CD4-positive, alpha-beta memory T cell (primary cell): ENCODE data around the gene CCDC185. TPM values are rescaled to one million over a fixed set of nuclear protein-coding genes. Genes with fewer than 3 reads are reported as not detected.
A peak's percentile ranks its signal among the peaks of the same experiment; 100 is the strongest.
"Not testable (repeated sequence)": the region's sequence is repeated elsewhere in the genome, so short reads cannot be mapped to it uniquely, and the experiment has no call there.

Source experiments
- CTCF ChIA-PET: fragments of 350-600 bp; sonication (Branson Sonifier 250); formaldehyde crosslinking; loops from one replicate; lab custom pipeline; 2021; ENCODE audit warnings: inconsistent platforms; ENCODE audit not compliant: partially characterized antibody; lab: Charles Lee
- POLR2A ChIA-PET: fragments of 350-600 bp; sonication (Branson Sonifier 250); formaldehyde crosslinking; loops from one replicate; lab custom pipeline; 2021; ENCODE audit not compliant: partially characterized antibody; lab: Charles Lee
- DNase-seq, 5 donors: peaks; one replicate each; pipeline versions ENCODE4 v3.0.0 to v3.0.0-alpha.2; 2020 to 2022; ENCODE audit warnings: mixed read lengths in 1 of 5
- H3K27ac ChIP-seq: one replicate; pipeline ENCODE4 v1.7.0; 2013; ENCODE audit warnings: low read depth, low read length
- H3K27me3 ChIP-seq: 2 replicates; pipeline ENCODE4 v1.7.0; 2013; ENCODE audit warnings: mild to moderate bottlenecking, low read length, moderate library complexity; ENCODE audit not compliant: insufficient read depth
- H3K36me3 ChIP-seq: 2 replicates; pipeline ENCODE4 v1.7.0; 2013; ENCODE audit warnings: mild to moderate bottlenecking, low read length, moderate library complexity; ENCODE audit not compliant: insufficient read depth
- H3K4me1 ChIP-seq: 2 replicates; pipeline ENCODE4 v1.7.0; 2013; ENCODE audit warnings: mild to moderate bottlenecking, low read length, moderate library complexity; ENCODE audit not compliant: insufficient read depth
- H3K4me3 ChIP-seq, 2 donors: one replicate each; pipeline ENCODE4 v1.7.0; 2013; ENCODE audit warnings: low read length in 2 of 2, mild to moderate bottlenecking in 1 of 2
- H3K9me3 ChIP-seq, 2 donors: one replicate each; pipeline ENCODE4 v1.7.0; 2013; ENCODE audit warnings: low read length in 2 of 2, control low read depth in 1 of 2; ENCODE audit not compliant: control insufficient read depth in 1 of 2
- H3K27ac Mint-ChIP-seq, 7 donors: one replicate each; pipeline ENCODE4 v1.8.0; 2020 to 2021; ENCODE audit warnings: mixed read lengths in 7 of 7, mild to moderate bottlenecking in 6 of 7, inconsistent platforms in 3 of 7, moderate library complexity in 3 of 7
- H3K27me3 Mint-ChIP-seq, 2 donors: one replicate each; pipeline ENCODE4 v1.8.0; 2020 to 2021; ENCODE audit warnings: mixed read lengths in 2 of 2
- H3K36me3 Mint-ChIP-seq, 2 donors: one replicate each; pipeline ENCODE4 v1.8.0; 2020 to 2021; ENCODE audit warnings: mixed read lengths in 2 of 2, inconsistent platforms in 1 of 2, mild to moderate bottlenecking in 1 of 2
- H3K4me1 Mint-ChIP-seq, 4 donors: one replicate each; pipeline ENCODE4 v1.8.0; 2020 to 2021; ENCODE audit warnings: mixed read lengths in 4 of 4, mild to moderate bottlenecking in 1 of 4
- H3K4me3 Mint-ChIP-seq, 8 donors: one replicate each; pipeline ENCODE4 v1.8.0; 2020 to 2021; ENCODE audit warnings: mixed read lengths in 8 of 8, mild to moderate bottlenecking in 7 of 8, moderate library complexity in 6 of 8, inconsistent platforms in 3 of 8
- H3K9me3 Mint-ChIP-seq, 8 donors: one replicate each; pipeline ENCODE4 v1.8.0; 2020 to 2021; ENCODE audit warnings: mixed read lengths in 8 of 8, mild to moderate bottlenecking in 5 of 8, inconsistent platforms in 3 of 8, moderate library complexity in 1 of 8
- intact Hi-C: fragments of 100-400 bp; cut with micrococcal nuclease; formaldehyde crosslinking; loops from one replicate; pipeline ENCODE4 v1.15.1; 2023
- polyA plus RNA-seq, 2 donors: library from polyadenylated mRNA; unstranded; fragments of 300-500 nt; fragmentation: Illumina TruSeq; gene quantifications; one replicate each; pipeline ENCODE4 v1.2.3, GENCODE V29; 2021
- total RNA-seq, 2 experiments: library from RNA; stranded (reverse); gene quantifications; one replicate each; pipeline ENCODE4 v1.2.3, GENCODE V29; 2021

Gene CCDC185
- total and polyA plus RNA-seq, 4 experiments from 2014 or later, result not detected

DNA sequence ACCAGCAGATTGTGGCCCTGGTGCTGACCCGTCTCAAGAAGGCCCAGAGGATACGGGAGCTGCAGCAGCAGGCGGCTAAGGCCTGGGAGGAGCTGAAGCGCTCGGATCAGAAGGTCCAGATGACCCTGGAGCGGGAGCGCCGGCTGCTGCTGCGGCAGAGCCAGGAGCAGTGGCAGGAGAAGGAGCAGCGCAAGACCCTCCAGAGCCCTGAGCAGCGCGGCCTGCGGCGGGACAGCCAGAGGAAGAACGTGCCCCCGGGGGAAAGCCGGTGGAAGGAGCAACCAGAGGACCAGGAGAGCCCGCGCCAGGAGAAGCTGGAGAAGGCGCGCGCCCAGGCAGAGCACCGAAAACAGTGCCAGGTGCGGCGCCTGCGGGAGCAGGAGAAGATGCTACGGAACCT is 1.0 kb downstream of the CCDC185 start:
- CTCF ChIA-PET, result no interaction called here
- POLR2A ChIA-PET, result no interaction called here
- Mint-ChIP-seq H3K4me1 (peaks cover 0 to 7% (median 0%) of the 10 kb centered on the region in 4 donors), H3K36me3 (peaks cover 0 to 3% of the 10 kb centered on the region in 2 donors), H3K4me3 (no peak overlapping the region), H3K27ac (no peak overlapping the region), H3K9me3 (peaks cover 0 to 12% (median 3%) of the 10 kb centered on the region in 8 donors), H3K27me3 (peaks cover 20 to 23% of the 10 kb centered on the region in 2 donors)
- no peaks in the 10 kb centered on the region for H3K4me1 ChIP-seq
- H3K9me3 ChIP-seq, result no peaks in the 10 kb centered on the region
- H3K36me3 ChIP-seq, result no peaks in the 10 kb centered on the region
- intact Hi-C loops, result no loop called here
- no peak overlapping the region for H3K4me3 ChIP-seq
- H3K27me3 ChIP-seq, result no peaks in the 10 kb centered on the region
- DNase-seq, result no peak
- no peak overlapping the region for H3K27ac ChIP-seq

DNA sequence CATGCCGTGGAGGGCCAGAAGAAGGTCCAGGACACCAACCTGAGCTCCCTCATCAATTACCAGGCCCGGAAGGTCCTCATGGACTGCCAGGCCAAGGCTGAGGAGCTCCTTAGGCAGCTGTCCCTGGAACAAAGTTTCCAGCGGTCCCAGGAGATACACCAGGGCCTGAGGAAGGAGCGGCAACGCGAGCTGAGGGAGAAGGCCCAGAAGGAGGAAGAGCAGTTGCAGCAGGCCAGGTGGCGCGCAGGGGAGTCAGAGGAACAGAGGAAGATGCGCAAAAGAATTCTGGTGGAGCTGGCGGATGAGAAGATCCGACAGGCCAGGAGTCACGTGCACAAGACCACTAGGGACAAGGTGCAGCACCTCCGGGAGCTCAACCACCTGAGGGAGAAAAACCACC is 1.5 kb downstream of the CCDC185 start:
- Mint-ChIP-seq H3K27ac (no peak overlapping the region), H3K27me3 (peaks cover 20% of the 10 kb centered on the region in 2 donors), H3K36me3 (peaks cover 0 to 3% of the 10 kb centered on the region in 2 donors), H3K4me3 (no peak overlapping the region), H3K4me1 (peaks cover 0 to 7% (median 0%) of the 10 kb centered on the region in 4 donors), H3K9me3 (peaks cover 0 to 12% (median 3%) of the 10 kb centered on the region in 8 donors)
- no peak for DNase-seq
- H3K27me3 ChIP-seq, result no peaks in the 10 kb centered on the region
- ChIA-PET CTCF (no interaction called here), POLR2A (no interaction called here)
- H3K4me3 ChIP-seq, result no peak overlapping the region
- no peaks in the 10 kb centered on the region for H3K4me1 ChIP-seq
- no peak overlapping the region for H3K27ac ChIP-seq
- H3K36me3 ChIP-seq, result no peaks in the 10 kb centered on the region
- intact Hi-C loops, result no loop called here
- no peaks in the 10 kb centered on the region for H3K9me3 ChIP-seq

DNA sequence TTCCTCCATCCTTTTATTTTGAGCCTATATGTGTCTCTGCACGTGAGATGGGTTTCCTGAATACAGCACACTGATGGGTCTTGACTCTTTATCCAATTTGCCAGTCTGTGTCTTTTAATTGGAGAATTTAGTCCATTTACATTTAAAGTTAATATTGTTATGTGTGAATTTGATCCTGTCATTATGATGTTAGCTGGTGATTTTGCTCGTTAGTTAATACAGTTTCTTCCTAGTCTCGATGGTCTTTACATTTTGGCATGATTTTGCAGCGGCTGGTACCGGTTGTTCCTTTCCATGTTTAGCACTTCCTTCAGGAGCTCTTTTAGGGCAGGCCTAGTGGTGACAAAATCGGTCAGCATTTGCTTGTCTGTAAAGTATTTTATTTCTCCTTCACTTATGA is 6.2 kb downstream of the CCDC185 start:
- intact Hi-C loops, CTCF ChIA-PET: not testable (repeated sequence)

DNA sequence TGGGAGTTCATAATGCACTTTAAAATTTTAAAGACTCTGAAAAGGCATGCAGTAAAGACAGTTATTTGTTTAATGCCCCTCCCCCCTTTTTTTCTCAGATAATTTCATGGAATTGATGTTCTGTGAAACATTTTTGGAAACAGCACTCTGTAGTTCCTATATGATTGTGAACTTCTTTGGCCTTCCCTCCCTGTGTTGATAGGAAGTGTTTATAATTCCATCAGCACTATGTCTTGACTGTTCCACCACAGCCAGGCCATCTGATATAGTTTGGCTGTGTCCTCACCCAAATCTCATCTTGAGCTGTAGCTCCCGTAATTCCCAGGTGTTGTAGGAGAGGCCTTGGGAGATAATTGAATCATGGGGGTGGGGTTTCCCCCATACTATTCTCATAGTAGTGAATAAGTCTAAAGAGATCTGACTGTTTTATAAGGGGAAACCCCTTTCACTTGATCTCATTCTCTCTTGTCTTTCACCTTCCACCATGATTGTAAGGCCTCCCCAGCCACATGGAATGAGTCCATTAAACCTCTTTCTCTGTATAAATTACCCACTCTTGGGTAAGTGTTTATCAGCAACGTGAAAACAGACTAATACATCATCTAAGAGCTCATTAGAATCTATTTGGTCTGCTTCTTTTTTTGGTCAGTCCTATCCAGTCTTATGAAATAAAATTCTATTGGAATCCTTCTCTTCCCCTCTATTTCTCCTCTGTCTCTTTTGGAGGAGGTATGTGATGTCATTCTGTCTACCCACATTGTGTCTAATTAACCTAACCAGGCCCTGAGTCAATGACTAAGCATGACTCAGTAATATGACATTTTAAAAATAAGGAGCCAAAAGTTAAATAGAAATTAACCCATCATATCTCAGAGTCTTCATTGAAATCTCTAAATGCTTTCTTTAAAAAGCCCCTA is 8.9 kb downstream of the CCDC185 start:
- no peaks in the 10 kb centered on the region for H3K36me3 Mint-ChIP-seq
- ChIA-PET CTCF (interaction anchor here (1.2 kb wide), 1 partner anchor 113 kb away, joined by 3 read pairs; no protein-coding TSS in a partner anchor), POLR2A (no interaction called here)

More for the DNA sequence above, 6.2 kb downstream of the CCDC185 start:
- H3K4me1 ChIP-seq, POLR2A ChIA-PET, H3K27ac Mint-ChIP-seq, DNase-seq, H3K27ac ChIP-seq, H3K27me3 ChIP-seq, H3K36me3 Mint-ChIP-seq, H3K27me3 Mint-ChIP-seq, H3K36me3 ChIP-seq, H3K9me3 ChIP-seq, H3K4me3 ChIP-seq, H3K4me3 Mint-ChIP-seq: not testable (repeated sequence)
- Mint-ChIP-seq H3K9me3 (peaks cover 0 to 10% (median 4%) of the 10 kb centered on the region in 8 donors), H3K4me1 (peaks cover 0 to 24% (median 8%) of the 10 kb centered on the region in 4 donors)

GRCh38 chr1:223402790-223403142 is 9.6 kb downstream of the CCDC185 start:
- H3K4me1 Mint-ChIP-seq, result peaks cover 5 to 41% (median 22%) of the 10 kb centered on the region in 4 donors

More for the DNA sequence above, 8.9 kb downstream of the CCDC185 start:
- no peak overlapping the region for H3K4me3 ChIP-seq
- peak overlapping the region in 1 of 8 donors; percentile 23 for H3K4me3 Mint-ChIP-seq
- no peaks in the 10 kb centered on the region for H3K9me3 ChIP-seq
- H3K27me3 ChIP-seq, result no peaks in the 10 kb centered on the region
- intact Hi-C loops, result no loop called here
- H3K4me1 ChIP-seq, result peaks cover 14% of the 10 kb centered on the region
- DNase-seq, result no peak
- H3K4me1 Mint-ChIP-seq, result peaks cover 5 to 41% (median 22%) of the 10 kb centered on the region in 4 donors
- peaks cover 7 to 8% of the 10 kb centered on the region in 2 donors for H3K27me3 Mint-ChIP-seq
- no peak overlapping the region for H3K27ac ChIP-seq
- H3K27ac Mint-ChIP-seq, result peak overlapping the region in 2 of 7 donors; percentile 41 to 50
- peaks cover 0 to 10% (median 4%) of the 10 kb centered on the region in 8 donors for H3K9me3 Mint-ChIP-seq
- no peaks in the 10 kb centered on the region for H3K36me3 ChIP-seq

DNA sequence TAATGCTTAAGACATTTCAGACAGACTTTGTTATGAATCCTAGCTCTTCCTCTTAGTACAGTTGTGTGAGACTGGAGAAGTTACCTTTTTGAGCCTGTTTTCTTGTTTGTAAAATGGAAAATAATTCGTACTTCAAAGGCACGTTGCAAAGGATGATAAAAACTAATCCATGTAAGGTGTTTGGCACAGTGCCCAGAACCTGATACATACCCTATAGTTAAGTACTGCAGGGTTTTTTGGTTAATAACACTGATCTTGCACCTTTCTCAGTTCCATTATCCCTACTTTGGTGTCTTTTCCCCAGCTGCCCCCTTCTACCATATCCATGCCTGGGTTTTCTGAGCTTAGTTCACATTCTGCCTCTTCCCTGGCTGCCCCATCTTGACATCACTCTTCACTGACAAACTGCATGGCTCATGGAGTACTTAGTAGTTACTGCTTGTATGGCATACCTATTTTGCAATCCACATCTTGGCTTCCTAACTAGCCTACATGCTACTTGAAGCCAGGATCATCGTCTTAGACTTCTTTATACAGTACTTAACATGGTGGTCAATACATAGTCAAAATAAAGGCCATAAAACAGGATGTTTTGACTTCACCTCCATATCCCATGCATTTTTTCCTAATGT is 10.1 kb downstream of the CCDC185 start:
- Mint-ChIP-seq H3K27ac (peak overlapping the region in 1 of 7 donors; percentile 4), H3K4me1 (peaks cover 5 to 41% (median 22%) of the 10 kb centered on the region in 4 donors), H3K27me3 (peaks cover 7 to 8% of the 10 kb centered on the region in 2 donors), H3K36me3 (no peaks in the 10 kb centered on the region), H3K9me3 (peaks cover 0 to 10% (median 4%) of the 10 kb centered on the region in 8 donors), H3K4me3 (no peak overlapping the region)
- CTCF ChIA-PET, result no interaction called here
- Histone ChIP-seq H3K4me3 (no peak overlapping the region), H3K36me3 (no peaks in the 10 kb centered on the region), H3K4me1 (peaks cover 14% of the 10 kb centered on the region), H3K27me3 (no peaks in the 10 kb centered on the region), H3K27ac (no peak overlapping the region), H3K9me3 (no peaks in the 10 kb centered on the region)
- intact Hi-C loops, result no loop called here
- DNase-seq, result no peak
- POLR2A ChIA-PET, result no interaction called here

More at GRCh38 chr1:223402790-223403142, 9.6 kb downstream of the CCDC185 start:
- no peaks in the 10 kb centered on the region for H3K9me3 ChIP-seq
- intact Hi-C loops, result no loop called here
- H3K27me3 ChIP-seq, result no peaks in the 10 kb centered on the region
- no peak overlapping the region for H3K27ac ChIP-seq
- H3K27ac Mint-ChIP-seq, result no peak overlapping the region
- peaks cover 0 to 10% (median 4%) of the 10 kb centered on the region in 8 donors for H3K9me3 Mint-ChIP-seq
- H3K36me3 ChIP-seq, result no peaks in the 10 kb centered on the region
- ChIA-PET CTCF (interaction anchor here (1.2 kb wide), 1 partner anchor 113 kb away, joined by 3 read pairs; no protein-coding TSS in a partner anchor), POLR2A (no interaction called here)
- no peak overlapping the region for H3K4me3 Mint-ChIP-seq
- no peak overlapping the region for H3K4me3 ChIP-seq
- peaks cover 14% of the 10 kb centered on the region for H3K4me1 ChIP-seq
- no peak for DNase-seq
- H3K27me3 Mint-ChIP-seq, result peaks cover 7 to 8% of the 10 kb centered on the region in 2 donors
- H3K36me3 Mint-ChIP-seq, result no peaks in the 10 kb centered on the region

DNA sequence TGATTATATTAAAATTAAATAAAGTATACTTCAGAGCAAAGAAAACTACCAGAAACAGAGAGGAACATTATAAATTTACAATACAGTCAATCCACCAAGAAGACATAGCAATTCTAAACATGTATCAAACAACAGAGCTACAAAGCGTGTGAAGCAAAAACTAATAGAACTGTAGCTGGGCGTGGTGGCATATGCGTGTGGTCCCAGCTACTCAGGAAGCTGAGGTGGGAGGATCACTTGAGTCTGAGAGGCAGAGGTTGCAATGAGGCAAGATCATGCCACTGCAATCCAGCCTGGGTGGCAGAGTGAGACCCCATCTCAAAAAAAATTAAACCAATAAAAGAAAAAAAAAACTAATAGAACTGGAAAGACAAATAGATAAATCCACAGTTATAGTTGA is 12.3 kb downstream of the CCDC185 start:
- Histone ChIP-seq H3K9me3 (no peaks in the 10 kb centered on the region), H3K27ac (no peak overlapping the region), H3K36me3 (no peaks in the 10 kb centered on the region), H3K4me3 (no peak overlapping the region), H3K4me1 (peaks cover 14% of the 10 kb centered on the region), H3K27me3 (no peaks in the 10 kb centered on the region)
- POLR2A ChIA-PET, result no interaction called here
- peak in 3 of 5 donors; percentile 8 to 39 (median 26) for DNase-seq
- no peaks in the 10 kb centered on the region for H3K36me3 Mint-ChIP-seq
- H3K4me1 Mint-ChIP-seq, result peaks cover 5 to 41% (median 22%) of the 10 kb centered on the region in 4 donors
- H3K4me3 Mint-ChIP-seq, result peak overlapping the region in 4 of 8 donors; percentile 1 to 57 (median 38)
- intact Hi-C loops, result no loop called here
- peaks cover 0 to 10% (median 4%) of the 10 kb centered on the region in 8 donors for H3K9me3 Mint-ChIP-seq
- no peak overlapping the region for H3K27ac Mint-ChIP-seq
- CTCF ChIA-PET, result no interaction called here
- H3K27me3 Mint-ChIP-seq, result peaks cover 7 to 8% of the 10 kb centered on the region in 2 donors
